Stimulated activated CD8-positive, alpha-beta memory T cell treated with anti-CD3 and anti-CD28 coated beads, Interleukin-7, amount 100 ng/mL, for 48 hours (primary cell): ENCODE results near the gene MBNL2.

Source experiments
- DNase-seq, 2 donors: peaks; one replicate each; pipeline ENCODE4 v3.0.0-alpha.2; 2020; ENCODE audit warnings: low read depth in 1 of 2; ENCODE audit errors: extremely low read depth in 1 of 2

Gene MBNL2, protein sequence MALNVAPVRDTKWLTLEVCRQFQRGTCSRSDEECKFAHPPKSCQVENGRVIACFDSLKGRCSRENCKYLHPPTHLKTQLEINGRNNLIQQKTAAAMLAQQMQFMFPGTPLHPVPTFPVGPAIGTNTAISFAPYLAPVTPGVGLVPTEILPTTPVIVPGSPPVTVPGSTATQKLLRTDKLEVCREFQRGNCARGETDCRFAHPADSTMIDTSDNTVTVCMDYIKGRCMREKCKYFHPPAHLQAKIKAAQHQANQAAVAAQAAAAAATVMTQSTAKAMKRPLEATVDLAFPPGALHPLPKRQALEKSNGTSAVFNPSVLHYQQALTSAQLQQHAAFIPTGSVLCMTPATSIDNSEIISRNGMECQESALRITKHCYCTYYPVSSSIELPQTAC

DNA sequence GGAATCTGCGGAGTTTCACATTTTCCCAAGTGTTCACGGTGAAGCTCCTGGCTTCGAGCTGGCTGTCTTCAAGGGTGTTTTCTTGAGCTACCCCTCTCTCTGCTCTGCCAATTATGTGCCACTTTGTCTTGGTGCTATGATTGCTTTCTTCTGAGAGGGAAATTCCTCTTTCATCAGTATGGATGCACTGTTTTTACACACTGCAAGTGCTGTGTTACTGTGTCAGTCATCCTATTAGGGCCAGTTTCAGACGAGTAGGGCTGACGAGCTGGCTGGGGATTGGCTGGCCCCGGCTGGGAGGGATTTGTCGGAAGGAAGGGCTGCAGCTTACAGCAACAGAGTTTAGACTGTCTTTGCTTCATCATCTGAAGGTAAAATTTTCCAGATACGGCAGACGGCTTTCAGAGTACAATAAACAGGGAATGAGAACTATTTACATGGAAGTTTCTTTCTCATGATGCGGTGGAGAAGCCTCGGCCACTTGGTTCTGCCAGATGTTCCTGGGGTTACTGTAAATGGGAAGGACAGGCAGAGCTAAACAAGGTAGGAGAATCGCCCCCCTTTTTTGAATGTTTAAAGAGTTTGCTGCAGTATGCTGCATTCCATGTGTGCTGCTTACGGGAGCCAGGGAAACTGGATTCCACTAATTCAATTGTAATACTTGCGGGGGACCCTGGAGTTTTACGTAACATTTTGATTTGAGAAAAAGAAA is at the start of gene MBNL2:
MBNL2 (plus strand) TSS at position 345 of the 712 bp plus-strand sequence. CDS start 53,903 bp downstream, outside the sequence.
- peak; percentile 67 to 80 for DNase-seq

DNA sequence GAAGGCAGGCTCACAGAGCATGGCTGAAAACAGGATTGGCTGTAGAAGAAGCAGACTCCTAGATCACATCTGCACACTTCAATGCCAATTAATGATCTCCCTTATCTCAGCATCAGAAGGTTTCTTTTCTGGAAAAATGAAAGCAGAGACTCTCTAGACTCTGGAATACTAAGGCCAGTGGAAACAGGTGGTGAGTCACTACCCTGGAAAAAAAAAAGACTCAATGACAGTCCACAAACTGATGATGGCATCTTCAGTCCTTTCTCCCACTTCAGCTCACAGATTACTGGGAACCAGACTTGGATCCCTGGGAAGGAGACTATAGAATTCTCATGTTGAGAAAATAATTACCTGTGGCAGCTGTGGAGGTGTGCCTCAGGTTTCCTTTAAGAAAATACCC is 47.5 kb upstream of the MBNL2 start:
- no peak for DNase-seq

DNA sequence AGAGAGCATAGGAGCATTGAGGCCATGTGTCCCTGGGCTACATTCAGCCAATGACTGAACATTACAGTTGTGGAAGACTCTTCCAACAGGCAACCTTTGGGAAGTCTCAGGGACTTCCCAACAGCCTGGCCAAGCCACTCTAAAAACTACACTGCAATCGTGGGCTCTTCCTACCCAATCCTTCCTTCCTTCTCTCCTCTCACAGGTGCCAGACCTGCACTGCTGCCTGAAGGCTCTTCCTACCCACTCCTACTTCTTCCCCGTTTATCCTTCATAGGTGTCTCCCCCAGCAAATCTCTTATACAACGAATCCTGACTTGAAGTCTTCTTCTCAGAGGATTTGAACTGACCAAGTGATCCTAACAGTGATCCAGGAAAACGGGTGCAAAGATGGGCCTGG is 47.1 kb upstream of the MBNL2 start:
- DNase-seq = no peak

DNA sequence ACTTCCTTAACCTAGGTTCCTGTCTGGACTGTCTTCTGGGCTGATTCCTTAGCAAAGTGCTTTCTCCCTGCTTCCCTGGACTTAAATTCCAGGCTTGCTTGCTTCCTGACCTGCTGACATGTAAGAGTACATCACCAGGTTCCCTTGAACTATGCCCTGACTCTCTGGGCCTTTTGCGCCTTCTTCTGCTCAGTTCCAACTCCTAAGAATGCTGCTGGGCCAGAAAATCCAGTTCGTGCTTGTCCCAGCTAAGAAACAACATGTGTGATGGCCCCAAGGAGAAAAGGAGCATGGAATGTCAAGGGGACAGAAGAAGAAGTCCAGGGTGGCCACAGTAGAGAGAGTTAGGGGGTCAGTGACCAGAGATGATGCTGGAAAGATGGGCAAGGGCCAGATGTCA is 42.6 kb upstream of the MBNL2 start:
- DNase-seq = no peak

DNA sequence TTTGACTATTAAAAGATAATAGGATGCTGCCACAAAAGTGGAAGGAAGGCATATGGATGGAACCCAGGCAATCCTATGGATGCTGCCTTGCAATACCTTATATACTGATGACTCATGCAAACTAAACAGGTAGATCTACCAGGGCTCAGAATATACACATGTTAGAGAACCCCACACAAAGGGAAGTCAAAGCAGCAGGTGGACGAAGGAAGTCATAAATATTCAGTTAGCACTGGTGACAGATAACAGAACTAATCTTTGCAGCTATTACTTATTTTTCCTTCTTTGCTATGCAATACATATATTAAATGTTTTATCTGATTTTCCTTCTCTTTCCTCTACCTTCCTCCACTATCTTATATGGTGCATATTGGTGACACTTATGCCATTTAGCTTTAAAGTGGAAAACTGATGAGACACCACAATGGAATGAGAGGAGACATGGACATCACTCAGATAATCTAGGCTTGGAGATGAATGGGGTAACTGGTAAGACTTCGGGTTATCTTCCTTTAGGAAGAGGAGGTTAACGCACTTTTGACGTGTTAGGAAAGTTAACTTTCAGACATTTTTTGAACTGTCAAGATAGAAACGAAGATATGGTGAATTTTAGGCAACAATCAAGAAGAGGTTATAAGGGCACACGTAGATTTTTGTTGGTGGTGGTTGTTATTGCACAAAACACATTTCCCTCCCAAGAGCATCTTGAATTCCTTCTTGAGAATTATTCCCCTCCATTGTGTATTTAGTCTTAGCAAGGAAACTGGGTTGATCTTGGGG is 39.8 kb upstream of the MBNL2 start:
- no peak for DNase-seq

DNA sequence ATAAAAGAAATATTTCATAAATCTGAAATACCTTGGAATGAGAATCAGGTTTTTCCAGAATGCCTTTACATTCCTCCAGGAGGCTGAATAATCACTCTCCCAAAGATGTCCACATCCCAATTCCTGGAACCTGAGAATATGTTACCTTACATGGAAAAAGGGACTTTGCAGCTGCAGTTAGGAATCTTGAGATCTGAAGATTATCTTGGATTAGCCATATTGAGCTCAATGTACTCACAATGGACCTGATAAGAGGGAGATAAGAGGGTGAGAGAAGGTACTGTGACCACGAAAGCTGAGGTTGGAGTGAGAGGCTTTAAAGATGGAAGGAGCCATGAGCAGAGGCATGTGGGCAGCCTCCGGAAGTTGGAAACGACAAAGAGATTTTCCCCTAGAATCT is 36.8 kb upstream of the MBNL2 start:
- DNase-seq = no peak

DNA sequence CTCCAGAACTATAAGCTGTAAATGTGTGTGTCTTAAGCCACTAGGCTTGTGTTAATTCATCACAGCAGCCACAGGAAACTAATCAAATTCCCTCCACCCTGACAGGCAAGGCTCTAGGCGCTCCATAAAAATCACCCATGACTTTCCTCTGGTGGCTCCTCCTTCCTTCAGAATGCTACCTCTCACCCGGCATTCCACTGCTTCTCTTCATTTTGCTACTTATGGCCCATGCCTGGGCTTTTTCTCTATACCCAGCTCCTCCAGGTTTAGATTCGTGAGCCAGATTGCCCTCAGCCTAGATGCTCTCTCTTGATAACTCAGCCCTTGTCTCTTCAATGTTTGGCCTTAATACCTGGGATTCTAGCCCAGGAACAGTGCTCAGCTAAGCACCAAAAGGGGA is 36.4 kb upstream of the MBNL2 start:
- DNase-seq = no peak

DNA sequence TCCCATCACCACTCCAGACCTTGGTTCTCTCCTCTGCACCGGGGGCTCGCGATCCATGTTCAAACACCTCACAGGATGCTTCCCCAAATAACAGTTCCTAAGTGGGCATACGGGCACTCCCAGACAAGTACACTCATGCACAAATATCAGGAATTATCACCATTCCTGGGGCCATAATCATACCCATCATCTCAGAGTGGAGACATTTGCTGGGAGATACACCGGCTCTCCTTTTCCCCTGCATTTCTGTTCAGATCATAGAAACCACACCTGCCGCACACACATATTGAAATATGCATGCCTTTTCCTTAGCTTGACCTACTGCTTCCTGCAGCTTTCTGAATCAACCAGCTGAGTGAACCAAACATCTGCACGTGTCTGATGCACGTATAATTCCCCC is 33.9 kb upstream of the MBNL2 start:
- no peak for DNase-seq

DNA sequence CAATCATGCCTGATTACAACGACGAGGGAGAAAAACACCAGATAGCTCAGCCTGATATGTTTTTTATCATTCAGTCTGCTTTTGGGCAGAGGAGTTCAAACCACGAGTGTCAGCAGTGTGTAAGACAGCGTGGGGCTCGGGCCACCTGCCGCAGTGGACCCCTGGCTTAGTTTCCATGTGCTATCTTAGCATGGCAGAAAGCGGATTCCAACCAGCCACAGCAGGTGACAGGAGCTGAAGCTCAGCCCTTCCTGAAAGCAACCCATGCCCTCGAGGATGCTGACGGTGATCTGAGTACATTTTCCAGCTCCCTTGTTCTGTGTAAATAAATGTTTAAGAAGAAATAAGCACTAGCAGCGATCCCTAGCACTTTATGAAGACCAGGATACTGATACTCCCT is 32.2 kb upstream of the MBNL2 start:
- DNase-seq = no peak

DNA sequence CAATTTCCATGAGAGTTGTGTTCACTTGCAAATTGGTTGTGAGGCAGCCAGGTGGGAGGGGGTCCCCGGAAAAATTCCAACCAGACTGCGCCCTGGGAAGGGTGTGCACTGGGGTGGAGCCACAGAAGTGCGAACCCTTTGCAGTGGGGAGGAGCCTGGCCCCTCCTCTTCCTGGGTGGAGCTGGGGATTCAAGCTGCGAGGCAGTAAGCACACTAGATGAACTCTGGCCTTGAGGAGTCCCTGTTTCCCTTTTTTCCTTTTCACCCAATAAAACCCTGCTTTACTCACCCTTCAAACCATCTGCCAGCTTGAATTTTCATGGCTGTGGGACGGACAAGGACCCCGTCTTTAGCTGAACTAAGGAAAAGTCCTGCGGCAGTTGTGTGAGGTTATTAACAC is 31.0 kb upstream of the MBNL2 start:
- no peak for DNase-seq

DNA sequence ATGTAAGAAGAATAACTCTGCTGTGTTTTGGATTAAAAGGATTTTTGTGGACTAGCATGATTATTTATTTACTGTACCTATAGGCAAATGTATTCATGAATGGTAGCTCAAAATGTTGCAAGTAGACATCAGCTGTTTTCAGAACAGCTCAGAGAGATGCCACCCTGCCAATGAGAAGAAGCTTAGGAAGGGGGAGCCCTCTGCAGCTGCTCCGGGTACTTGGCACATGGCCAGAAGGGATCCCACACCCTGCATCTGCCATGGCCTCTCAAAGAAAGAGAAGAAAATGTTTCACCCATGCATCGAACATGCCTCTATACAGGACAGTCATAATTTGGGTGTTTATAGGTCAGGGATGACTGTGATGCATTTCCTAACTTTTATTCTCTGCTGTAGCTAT is 30.5 kb upstream of the MBNL2 start:
- DNase-seq = no peak

DNA sequence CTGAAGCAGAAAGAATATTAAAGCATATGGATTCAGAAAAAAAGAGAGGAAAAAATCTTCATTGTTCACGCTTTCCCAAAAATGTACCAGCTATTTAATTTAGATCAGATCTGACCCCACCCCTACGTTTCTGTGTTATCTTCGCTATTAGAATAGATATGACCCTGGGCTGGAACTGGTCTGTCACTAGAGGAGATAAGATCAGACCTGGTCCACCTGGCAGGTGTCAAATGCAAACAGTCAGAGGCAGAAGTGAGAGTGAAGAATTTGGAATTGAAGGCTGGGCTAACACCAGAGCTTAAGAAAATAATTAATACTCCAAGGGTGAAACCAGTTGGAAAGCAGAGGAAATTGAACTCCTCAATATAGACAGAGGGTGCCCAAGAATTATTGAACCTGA is 30.0 kb upstream of the MBNL2 start:
- DNase-seq = no peak

DNA sequence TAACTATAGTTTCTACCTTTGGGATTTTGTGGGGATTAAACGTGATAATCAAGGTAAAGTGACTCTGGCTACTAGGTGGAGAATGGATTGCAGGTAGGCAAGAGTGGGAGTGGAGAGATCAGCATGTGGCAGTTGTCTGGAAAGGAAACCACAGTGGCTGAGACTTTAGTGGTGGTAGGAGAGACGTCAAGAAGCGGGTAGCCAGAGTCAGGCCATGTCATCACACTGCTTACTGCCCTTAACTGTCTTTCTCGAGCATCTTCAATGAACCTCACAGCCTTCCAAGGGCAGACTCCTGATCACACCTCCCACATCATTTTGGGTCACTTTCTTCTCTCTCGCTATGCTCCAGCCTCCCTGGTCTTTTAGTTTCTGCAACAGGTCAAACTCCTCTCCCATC is 28.6 kb upstream of the MBNL2 start:
- DNase-seq = no peak

DNA sequence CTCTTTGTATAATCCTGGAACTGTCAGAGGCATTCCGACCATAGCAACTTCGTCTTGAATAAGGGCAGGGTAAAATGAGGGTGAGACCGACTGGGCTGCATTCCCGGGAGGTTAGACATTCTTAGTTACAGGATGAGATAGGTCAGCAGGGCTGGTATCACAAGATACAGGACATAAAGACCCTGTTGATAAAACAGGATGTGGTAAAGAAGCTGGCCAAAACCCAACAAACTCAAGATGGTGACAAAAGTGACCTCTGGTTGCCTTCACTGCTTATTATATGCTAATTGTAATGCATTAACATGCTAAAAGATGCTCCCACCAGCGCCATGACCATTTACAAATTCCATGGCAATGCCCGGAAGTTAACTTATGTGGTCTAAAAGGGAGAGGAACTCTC is 27.7 kb upstream of the MBNL2 start:
- no peak for DNase-seq

DNA sequence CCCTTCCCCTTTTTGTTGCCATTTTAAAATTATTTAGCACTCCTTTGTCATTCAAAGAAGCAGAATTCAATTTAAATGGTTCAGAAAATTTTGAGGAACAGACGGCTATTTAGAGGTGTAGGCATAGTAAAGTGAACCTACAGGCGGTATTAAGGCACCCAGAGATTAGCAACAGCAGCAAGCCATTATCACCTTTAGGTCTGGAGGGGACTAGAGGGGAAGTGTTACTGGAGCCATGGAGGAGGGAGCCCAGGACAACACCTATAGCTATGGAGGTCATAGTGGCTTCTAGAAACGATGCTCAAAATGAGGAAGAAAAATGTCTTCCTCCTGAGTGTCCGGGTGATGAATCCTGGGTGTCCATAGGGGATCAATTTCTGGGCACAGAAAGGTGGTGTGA is 25.8 kb upstream of the MBNL2 start:
- no peak for DNase-seq

DNA sequence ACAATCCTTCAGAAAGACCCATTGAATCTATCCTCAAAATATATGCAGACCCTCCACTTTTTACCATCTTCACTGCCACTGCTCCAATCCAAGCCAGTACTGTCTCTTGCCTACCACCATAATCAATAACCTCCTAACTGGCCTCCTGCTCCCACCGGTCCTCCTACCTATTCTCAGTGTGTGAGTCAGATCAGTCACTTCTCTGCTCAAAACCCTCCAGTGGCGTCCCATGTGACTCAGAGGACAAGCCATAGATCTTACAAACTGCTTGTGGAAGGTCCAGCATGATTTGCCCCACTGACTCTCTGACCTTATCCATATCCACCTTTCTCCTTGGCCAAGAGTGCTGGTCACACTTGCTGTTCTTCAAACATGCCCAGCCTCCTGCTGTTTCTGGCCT is 23.4 kb upstream of the MBNL2 start:
- DNase-seq = no peak

DNA sequence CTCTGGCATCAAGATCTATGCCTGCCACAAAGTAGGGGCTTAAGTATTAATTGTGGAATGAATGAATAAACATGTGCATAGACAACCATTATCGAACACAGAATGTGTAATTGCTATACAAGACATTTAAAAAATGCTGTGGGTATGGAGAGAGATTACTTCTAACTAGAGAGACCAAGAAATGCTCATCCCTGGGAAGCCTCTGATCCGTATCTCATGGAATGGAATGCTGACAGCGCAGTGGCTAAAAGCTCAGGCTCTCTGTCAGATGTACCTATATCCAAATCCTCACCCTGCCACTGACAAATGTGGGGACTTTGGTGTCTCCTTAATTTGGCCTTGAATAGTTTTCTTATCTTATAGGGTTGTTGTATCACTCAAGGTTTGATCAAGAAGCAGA is 22.7 kb upstream of the MBNL2 start:
- DNase-seq = no peak

DNA sequence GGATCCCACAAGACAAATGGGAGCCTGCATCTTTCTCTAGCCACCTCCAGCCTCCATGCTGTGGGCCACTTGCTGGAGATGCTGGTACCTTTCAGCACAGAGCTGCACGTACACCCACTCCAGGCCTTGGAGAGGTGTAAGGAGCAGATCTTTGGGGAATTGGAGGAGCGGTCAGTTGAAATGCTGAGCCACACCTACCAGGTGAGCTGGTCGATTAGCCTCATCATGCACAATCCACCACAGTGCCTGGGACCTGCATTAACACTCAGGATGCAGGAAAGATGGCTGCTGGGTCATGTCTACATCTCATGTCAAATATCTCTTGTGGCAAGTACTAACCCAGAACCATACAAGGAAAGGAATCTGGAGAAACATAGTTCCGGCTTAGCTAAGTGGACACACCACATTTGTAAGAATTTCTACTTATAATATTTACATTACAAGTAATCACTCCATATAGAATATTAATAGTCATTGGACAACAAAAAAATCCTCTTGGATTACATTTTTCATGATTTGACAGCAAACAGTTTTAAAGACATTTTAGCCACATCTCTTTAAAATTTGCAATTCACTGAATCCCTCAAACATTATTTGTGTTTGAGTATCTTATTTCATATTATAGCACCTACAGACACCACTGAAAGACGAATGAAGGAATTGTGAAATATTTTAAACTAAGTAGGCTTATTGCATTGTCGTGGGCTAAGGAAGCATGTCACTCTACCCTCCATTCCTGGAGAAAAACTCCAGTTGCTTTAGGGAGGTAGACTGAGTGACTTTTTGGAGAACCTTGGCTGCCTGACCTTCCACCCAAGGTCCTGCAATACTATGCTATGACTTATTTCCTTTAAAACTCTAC is 21.8 kb upstream of the MBNL2 start:
- no peak for DNase-seq

DNA sequence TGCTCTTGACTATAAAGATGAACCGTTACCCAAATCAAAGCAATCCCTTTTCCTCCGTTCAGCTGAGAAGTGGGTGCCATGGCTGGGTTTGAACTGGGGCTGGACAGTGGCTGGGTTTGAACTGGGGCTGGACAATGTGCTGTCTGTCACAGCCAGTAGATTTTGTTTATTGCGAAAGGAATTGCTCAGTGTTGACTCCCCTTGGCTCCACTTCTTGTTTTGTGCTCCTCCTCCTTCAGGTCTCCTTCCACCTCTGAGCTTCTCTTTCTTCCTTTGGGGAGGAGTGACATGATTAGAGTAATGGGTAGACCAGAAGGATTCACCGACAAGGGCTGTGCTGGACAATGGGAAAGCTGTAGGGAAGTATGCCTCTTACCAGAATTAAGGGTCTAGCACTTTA is 19.4 kb upstream of the MBNL2 start:
- DNase-seq = no peak

DNA sequence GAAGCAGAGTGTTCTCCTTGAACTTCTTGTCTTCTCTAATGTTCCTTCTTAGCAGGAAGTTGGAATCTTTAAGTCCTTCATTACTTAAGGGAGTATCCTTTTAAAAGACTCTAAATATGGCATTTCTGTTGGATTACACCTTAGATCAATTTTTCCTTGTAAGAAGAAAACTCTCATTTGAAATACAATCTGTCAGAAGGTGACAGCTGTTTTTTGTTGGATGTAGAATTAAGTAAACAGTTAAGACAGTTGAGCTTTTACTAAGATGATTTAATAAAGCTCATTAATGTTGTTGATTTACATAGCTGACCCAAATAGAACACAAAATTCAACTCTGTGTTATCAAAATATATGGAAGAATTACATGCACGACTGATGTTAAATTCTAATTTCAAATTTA is 16.7 kb upstream of the MBNL2 start:
- no peak for DNase-seq

DNA sequence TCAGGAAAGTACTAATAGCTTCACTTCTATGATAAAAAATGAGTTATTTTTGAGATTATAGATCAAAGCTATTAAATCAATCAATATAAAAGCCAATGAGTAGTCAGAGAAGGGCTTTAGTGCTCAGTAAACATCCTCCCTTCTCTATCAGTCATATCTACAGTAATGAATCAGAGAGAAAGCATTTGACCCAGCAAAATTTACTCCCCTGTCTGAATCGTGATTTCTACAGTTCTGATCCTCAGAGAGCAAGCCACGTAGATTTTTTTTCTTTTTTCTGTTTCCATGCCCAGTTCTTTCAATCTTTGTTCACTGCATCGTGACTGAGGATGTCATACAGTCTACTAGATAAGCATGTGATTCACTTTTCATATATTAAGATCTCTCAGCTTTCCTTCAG is 16.2 kb upstream of the MBNL2 start:
- no peak for DNase-seq
